Measurements from ENCODE around the gene PRKCE. TPM values are rescaled to one million over a fixed set of nuclear protein-coding genes. Genes with fewer than 3 reads are reported as not detected.

PRKCE gene
- polyA plus RNA-seq, 1 of the 3 experiments (the other 2 are of a cell fraction) = 16.3 TPM

DNA sequence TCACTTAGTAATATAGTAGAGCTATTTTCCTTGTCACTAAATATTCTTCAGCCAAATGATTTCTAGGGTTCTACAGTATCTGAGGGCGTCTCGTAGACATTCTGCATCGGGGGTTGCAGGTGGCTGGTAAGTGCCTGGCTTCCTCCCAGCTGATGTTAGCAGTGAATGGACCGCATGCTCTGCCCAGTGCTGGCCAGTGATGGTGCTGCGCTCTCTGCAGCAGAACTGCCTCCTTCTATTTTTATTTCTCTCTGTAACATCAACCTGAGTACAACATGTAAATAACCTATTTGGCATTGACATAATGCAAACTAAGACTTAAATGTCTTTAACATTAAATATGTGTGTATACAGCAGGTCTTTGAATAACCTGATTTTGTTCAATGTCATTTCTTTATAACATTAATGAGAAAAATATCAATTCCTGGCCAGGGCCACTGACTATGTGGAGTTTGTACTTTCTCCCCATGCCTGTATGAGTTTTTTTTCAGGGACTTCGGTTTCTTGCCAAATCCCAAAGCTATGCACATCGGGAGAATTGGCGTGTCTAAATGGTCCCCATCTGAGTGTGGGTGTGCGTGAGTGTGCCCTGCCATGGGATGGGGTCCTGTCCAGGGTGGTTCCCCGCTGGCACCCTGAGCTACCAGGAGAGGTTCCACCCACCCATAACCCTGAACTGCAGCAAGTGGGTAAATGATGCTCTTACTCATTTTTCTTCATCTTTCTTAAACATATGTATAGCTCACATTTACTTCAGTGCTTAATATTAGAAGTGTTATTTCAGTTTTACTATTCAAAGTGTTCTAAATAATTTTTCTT lies 367.5 kb downstream of the PRKCE start:
- H3K9me3 ChIP-seq = no peaks in the 10 kb centered on the region
- peaks cover 0 to 4% of the 10 kb centered on the region in 2 experiments for H3K36me3 ChIP-seq (replicated peaks in 1 of 2; ENCODE audit: control insufficient read depth in 1 of 2, insufficient read depth in 2 of 2, low read length in 1 of 2)
- no peaks in the 10 kb centered on the region for H3F3A ChIP-seq (replicated peaks; ENCODE audit: insufficient read depth)
- TF ChIP-seq, protein P1, sequence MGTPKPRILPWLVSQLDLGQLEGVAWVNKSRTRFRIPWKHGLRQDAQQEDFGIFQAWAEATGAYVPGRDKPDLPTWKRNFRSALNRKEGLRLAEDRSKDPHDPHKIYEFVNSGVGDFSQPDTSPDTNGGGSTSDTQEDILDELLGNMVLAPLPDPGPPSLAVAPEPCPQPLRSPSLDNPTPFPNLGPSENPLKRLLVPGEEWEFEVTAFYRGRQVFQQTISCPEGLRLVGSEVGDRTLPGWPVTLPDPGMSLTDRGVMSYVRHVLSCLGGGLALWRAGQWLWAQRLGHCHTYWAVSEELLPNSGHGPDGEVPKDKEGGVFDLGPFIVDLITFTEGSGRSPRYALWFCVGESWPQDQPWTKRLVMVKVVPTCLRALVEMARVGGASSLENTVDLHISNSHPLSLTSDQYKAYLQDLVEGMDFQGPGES (IDR thresholded peaks at IDR 0.05; ENCODE audit: low read depth, low read length) = no peak
- TF ChIP-seq GABPA (IDR thresholded peaks at IDR 0.05; ENCODE audit: low read depth) (no peak), PBX3 (IDR thresholded peaks at IDR 0.05) (no peak), NRF1 (IDR thresholded peaks at IDR 0.05; ENCODE audit: low read depth, low read length) (no peak), RXRA (IDR thresholded peaks at IDR 0.05; ENCODE audit: borderline replicate concordance, low read depth) (no peak), MXI1 (IDR thresholded peaks at IDR 0.05; ENCODE audit: low read depth, low read length) (no peak), MAX (IDR thresholded peaks at IDR 0.05; ENCODE audit: low read depth) (no peak), ELF1 (IDR thresholded peaks at IDR 0.05) (no peak), FOSL2 (IDR thresholded peaks at IDR 0.05; ENCODE audit: borderline replicate concordance, low read depth) (no peak), REST (IDR thresholded peaks at IDR 0.05; ENCODE audit: low read depth, low read length) (no peak), NFIC (IDR thresholded peaks at IDR 0.05; ENCODE audit: borderline replicate concordance) (no peak), RCOR1 (IDR thresholded peaks at IDR 0.05; ENCODE audit: low read length) (no peak), JUND (IDR thresholded peaks at IDR 0.05) (no peak), EZH2phosphoT487 (IDR thresholded peaks at IDR 0.05; ENCODE audit: borderline replicate concordance, low read depth) (no peak)
- TF ChIP-seq, protein P2, sequence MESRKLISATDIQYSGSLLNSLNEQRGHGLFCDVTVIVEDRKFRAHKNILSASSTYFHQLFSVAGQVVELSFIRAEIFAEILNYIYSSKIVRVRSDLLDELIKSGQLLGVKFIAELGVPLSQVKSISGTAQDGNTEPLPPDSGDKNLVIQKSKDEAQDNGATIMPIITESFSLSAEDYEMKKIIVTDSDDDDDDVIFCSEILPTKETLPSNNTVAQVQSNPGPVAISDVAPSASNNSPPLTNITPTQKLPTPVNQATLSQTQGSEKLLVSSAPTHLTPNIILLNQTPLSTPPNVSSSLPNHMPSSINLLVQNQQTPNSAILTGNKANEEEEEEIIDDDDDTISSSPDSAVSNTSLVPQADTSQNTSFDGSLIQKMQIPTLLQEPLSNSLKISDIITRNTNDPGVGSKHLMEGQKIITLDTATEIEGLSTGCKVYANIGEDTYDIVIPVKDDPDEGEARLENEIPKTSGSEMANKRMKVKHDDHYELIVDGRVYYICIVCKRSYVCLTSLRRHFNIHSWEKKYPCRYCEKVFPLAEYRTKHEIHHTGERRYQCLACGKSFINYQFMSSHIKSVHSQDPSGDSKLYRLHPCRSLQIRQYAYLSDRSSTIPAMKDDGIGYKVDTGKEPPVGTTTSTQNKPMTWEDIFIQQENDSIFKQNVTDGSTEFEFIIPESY (IDR thresholded peaks at IDR 0.05; ENCODE audit: borderline replicate concordance, low read depth) = no peak
- TF ChIP-seq, protein P3, sequence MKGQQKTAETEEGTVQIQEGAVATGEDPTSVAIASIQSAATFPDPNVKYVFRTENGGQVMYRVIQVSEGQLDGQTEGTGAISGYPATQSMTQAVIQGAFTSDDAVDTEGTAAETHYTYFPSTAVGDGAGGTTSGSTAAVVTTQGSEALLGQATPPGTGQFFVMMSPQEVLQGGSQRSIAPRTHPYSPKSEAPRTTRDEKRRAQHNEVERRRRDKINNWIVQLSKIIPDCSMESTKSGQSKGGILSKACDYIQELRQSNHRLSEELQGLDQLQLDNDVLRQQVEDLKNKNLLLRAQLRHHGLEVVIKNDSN (IDR thresholded peaks at IDR 0.05; ENCODE audit: borderline replicate concordance, low read depth) = no peak
- TF ChIP-seq, protein P4, sequence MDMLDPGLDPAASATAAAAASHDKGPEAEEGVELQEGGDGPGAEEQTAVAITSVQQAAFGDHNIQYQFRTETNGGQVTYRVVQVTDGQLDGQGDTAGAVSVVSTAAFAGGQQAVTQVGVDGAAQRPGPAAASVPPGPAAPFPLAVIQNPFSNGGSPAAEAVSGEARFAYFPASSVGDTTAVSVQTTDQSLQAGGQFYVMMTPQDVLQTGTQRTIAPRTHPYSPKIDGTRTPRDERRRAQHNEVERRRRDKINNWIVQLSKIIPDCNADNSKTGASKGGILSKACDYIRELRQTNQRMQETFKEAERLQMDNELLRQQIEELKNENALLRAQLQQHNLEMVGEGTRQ (IDR thresholded peaks at IDR 0.05; ENCODE audit: borderline replicate concordance, low read depth, low read length) = no peak
- TF ChIP-seq, protein P5, sequence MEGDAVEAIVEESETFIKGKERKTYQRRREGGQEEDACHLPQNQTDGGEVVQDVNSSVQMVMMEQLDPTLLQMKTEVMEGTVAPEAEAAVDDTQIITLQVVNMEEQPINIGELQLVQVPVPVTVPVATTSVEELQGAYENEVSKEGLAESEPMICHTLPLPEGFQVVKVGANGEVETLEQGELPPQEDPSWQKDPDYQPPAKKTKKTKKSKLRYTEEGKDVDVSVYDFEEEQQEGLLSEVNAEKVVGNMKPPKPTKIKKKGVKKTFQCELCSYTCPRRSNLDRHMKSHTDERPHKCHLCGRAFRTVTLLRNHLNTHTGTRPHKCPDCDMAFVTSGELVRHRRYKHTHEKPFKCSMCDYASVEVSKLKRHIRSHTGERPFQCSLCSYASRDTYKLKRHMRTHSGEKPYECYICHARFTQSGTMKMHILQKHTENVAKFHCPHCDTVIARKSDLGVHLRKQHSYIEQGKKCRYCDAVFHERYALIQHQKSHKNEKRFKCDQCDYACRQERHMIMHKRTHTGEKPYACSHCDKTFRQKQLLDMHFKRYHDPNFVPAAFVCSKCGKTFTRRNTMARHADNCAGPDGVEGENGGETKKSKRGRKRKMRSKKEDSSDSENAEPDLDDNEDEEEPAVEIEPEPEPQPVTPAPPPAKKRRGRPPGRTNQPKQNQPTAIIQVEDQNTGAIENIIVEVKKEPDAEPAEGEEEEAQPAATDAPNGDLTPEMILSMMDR (IDR thresholded peaks at IDR 0.05) = no peak
- H3K27ac ChIP-seq (ENCODE audit: low read depth in 2 of 2, low read length in 1 of 2) = no peak overlapping the region
- POLR2A ChIA-PET = no interaction called here
- no peaks in the 10 kb centered on the region for H4K20me1 ChIP-seq (ENCODE audit: insufficient read depth)
- 95% methylated on average over 10 of the region's 10 CpGs for WGBS (ENCODE audit: low lambda C conversion rate)
- H3K79me2 ChIP-seq (ENCODE audit: insufficient read depth) = no peaks in the 10 kb centered on the region
- DNase-seq = no peak
- no peak overlapping the region for H2AFZ ChIP-seq (ENCODE audit: low read depth)
- CTCF ChIA-PET = interaction anchor here (0.7 to 2.7 kb wide), 11 partner anchors 8 to 904 kb away, joined by 3 to 18 read pairs (median 3); no protein-coding TSS in a partner anchor
- no peak overlapping the region for H3K4me3 ChIP-seq (ENCODE audit: low read depth in 2 of 2, low read length in 1 of 2)
- no peak overlapping the region for H3K4me2 ChIP-seq
- no peak overlapping the region for H3K9ac ChIP-seq
- H3K27me3 ChIP-seq (ENCODE audit: insufficient read depth) = no peaks in the 10 kb centered on the region
- H3K9me2 ChIP-seq = no peaks in the 10 kb centered on the region
- H3K4me1 ChIP-seq (ENCODE audit: control insufficient read depth in 1 of 2, insufficient read depth in 2 of 2, low read depth in 1 of 2, low read length in 1 of 2) = peaks cover 8 to 15% of the 10 kb centered on the region in 2 experiments; a peak in 2 of 4 replicates

Data from SK-N-SH (cell line).